NT2/D1 (cell line): ENCODE measurements around the gene MGAT4D.

Experiments
- DNase-seq: peaks from one replicate; pipeline ENCODE4 v3.0.0-alpha.2; 2011; ENCODE audit warnings: low read depth, low spot score
- H3K27me3 ChIP-seq: 2 replicates; pipeline ENCODE4 v1.6.0; 2011; ENCODE audit warnings: mild to moderate bottlenecking; ENCODE audit not compliant: insufficient read length, insufficient read depth
- H3K36me3 ChIP-seq: 2 replicates; pipeline ENCODE4 v1.6.1; 2011; ENCODE audit warnings: mild to moderate bottlenecking, low read length, mixed read lengths; ENCODE audit not compliant: insufficient read depth, insufficient read length
- H3K4me1 ChIP-seq: 2 replicates; pipeline ENCODE4 v1.5.1; 2011; ENCODE audit not compliant: insufficient read depth, insufficient read length
- H3K4me3 ChIP-seq: 2 replicates; pipeline ENCODE4 v1.5.1; 2011; ENCODE audit warnings: low read depth; ENCODE audit not compliant: insufficient read length
- H3K9ac ChIP-seq: 2 replicates; pipeline ENCODE4 v1.6.0; 2011; ENCODE audit warnings: low read depth; ENCODE audit not compliant: insufficient read length
- H3K9me3 ChIP-seq: 2 replicates; pipeline ENCODE4 v1.5.1; 2011; ENCODE audit warnings: mild to moderate bottlenecking, low read length; ENCODE audit not compliant: insufficient read depth
- SUZ12 ChIP-seq: IDR thresholded peaks from 2 replicates; pipeline ENCODE4 v1.6.1; 2011; ENCODE audit not compliant: insufficient read length, insufficient read depth; ENCODE audit errors: extremely low read depth
- YY1 ChIP-seq: IDR thresholded peaks from 2 replicates; pipeline ENCODE4 v1.6.1; 2011; ENCODE audit not compliant: insufficient read length, insufficient read depth
- ZNF274 ChIP-seq: IDR thresholded peaks from 2 replicates; pipeline ENCODE4 v1.6.1; 2011; ENCODE audit warnings: mild to moderate bottlenecking, low read depth, low read length

The MGAT4D gene

DNA sequence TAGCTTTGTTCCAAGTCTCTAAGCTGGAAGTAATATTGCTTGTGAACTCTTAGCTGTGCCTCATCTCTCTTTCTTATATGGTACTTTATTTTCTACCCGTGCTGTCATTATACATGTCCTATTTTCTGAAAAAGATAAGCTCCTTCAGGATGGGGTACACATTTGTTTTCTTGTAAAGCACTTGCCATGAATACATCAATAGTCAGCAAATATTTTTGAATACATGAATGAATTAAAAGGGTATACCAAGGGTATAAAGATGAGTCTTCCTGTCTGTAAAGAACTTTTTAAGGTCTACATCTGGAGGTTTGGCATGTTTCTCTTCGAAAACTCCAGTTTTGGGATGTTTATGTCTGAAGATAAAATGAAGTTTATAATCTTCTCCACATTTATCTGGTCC lies 98.0 kb downstream of the MGAT4D start:
- Histone ChIP-seq H3K9ac (no peak overlapping the region), H3K27me3 (no peaks in the 10 kb centered on the region), H3K4me1 (no peaks in the 10 kb centered on the region), H3K9me3 (no peaks in the 10 kb centered on the region), H3K36me3 (no peaks in the 10 kb centered on the region), H3K4me3 (no peak overlapping the region)
- DNase-seq = no peak
- no peak for TF ChIP-seq ZNF274
- no peak for TF ChIP-seq SUZ12
- no peak for TF ChIP-seq YY1

- Histone ChIP-seq H3K4me3 (no peak overlapping the region), H3K36me3 (no peaks in the 10 kb centered on the region), H3K9me3 (no peaks in the 10 kb centered on the region), H3K4me1 (no peaks in the 10 kb centered on the region), H3K27me3 (no peaks in the 10 kb centered on the region), H3K9ac (no peak overlapping the region)
- DNase-seq = no peak
- TF ChIP-seq SUZ12 (no peak), ZNF274 (no peak), YY1 (no peak)
Measured at GRCh38 chr4:140395668-140396067, 102.4 kb downstream of the MGAT4D start.
